ENCODE results near the gene IGFBP4. TPM values are rescaled to one million over a fixed set of nuclear protein-coding genes. Genes with fewer than 3 reads are reported as not detected.
A peak's percentile ranks its signal among the peaks of the same experiment; 100 is the strongest.

IGFBP4 gene
- polyA plus RNA-seq, 2 donors, result 34.1 to 80.6 TPM

DNA sequence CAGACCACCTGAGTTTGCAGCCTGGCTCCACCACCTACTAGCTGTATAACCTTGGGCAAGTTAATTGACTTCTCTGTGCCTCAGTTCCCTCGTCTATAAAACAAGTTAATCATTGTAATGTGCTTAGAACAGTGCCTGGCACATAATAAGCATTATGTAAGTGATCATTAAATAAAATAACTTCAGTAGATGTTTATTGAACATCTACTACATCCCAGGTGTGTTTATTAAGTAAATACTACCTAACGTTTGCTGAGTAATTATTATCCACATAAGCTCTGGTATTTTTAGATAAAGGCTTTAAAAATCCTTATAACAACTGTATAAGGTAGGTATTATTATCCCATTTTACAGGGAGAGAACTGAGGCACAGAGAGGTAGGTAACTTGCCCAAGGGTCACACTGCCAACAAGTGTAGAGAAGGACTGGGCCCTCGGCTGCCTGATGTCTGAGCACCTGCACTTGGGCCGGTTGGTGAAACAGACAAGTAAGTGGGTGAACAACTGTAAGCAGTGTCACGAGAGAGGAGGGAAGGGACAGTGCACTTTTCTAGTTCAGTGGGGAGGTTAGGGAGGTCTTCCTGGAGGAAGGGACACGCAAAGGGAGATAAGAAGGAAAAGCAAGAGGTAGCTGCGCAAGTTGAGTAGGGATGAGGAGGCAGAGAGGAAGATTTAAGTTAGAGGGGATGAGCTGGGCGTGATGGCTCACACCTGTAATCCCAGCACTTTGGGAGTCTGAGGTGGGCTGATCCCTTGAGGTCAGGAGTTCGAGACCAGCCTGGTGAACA is 53.6 kb downstream of the IGFBP4 start:
- H3K27me3 ChIP-seq (ENCODE audit: control insufficient read depth in 1 of 2, insufficient read depth in 2 of 2, low read length in 2 of 2), result no peaks in the 10 kb centered on the region
- H3K4me3 ChIP-seq (ENCODE audit: low read depth in 1 of 2, low read length in 2 of 2), result no peak overlapping the region
- peak overlapping the region; percentile 50 to 83 for H3K27ac ChIP-seq (ENCODE audit: low read depth in 2 of 2, low read length in 1 of 2)
- no peaks in the 10 kb centered on the region for H3K9me3 ChIP-seq (ENCODE audit: control insufficient read depth in 2 of 2, insufficient read depth in 1 of 2, low read depth in 1 of 2, low read length in 1 of 2)
- H3K36me3 ChIP-seq (ENCODE audit: control insufficient read depth in 2 of 2, insufficient read depth in 2 of 2, low read length in 1 of 2), result peaks cover 0 to 8% of the 10 kb centered on the region in 2 donors
- 58 to 62% methylated on average over 9 of the region's 9 CpGs for WGBS, 2 donors
- peaks cover 4 to 18% of the 10 kb centered on the region in 2 donors for H3K4me1 ChIP-seq (ENCODE audit: control insufficient read depth in 2 of 2, insufficient read depth in 2 of 2, low read length in 1 of 2)

DNA sequence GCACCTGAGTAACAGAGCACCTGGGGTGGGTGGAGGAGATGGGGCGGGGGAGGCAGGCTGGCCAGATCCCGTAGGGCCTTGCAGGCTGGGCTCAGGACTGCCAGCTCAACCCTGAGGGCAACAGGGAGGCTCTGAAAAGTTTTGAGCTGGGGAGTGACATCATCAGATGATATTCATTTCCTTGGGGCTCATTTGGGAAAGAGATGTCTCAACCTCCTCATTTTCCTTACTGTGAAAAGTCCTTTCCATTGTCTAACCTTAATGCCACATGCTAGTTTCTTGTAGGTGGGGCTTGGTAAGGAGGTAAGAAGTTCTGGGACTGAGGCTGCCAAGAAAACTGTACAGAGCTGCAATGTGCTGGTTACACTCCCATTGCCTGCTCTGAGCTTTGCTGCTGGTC is 54.4 kb downstream of the IGFBP4 start:
- H3K4me3 ChIP-seq (ENCODE audit: low read depth in 1 of 2, low read length in 2 of 2), result no peak overlapping the region
- no peaks in the 10 kb centered on the region for H3K9me3 ChIP-seq (ENCODE audit: control insufficient read depth in 2 of 2, insufficient read depth in 1 of 2, low read depth in 1 of 2, low read length in 1 of 2)
- H3K27ac ChIP-seq (ENCODE audit: low read depth in 2 of 2, low read length in 1 of 2), result peak overlapping the region; percentile 76 to 83
- no peaks in the 10 kb centered on the region for H3K27me3 ChIP-seq (ENCODE audit: control insufficient read depth in 1 of 2, insufficient read depth in 2 of 2, low read length in 2 of 2)
- WGBS, 2 donors, result 35% methylated on average over 2 of the region's 2 CpGs
- peaks cover 4 to 13% of the 10 kb centered on the region in 2 donors for H3K4me1 ChIP-seq (ENCODE audit: control insufficient read depth in 2 of 2, insufficient read depth in 2 of 2, low read length in 1 of 2)
- peaks cover 0 to 8% of the 10 kb centered on the region in 2 donors for H3K36me3 ChIP-seq (ENCODE audit: control insufficient read depth in 2 of 2, insufficient read depth in 2 of 2, low read length in 1 of 2)

DNA sequence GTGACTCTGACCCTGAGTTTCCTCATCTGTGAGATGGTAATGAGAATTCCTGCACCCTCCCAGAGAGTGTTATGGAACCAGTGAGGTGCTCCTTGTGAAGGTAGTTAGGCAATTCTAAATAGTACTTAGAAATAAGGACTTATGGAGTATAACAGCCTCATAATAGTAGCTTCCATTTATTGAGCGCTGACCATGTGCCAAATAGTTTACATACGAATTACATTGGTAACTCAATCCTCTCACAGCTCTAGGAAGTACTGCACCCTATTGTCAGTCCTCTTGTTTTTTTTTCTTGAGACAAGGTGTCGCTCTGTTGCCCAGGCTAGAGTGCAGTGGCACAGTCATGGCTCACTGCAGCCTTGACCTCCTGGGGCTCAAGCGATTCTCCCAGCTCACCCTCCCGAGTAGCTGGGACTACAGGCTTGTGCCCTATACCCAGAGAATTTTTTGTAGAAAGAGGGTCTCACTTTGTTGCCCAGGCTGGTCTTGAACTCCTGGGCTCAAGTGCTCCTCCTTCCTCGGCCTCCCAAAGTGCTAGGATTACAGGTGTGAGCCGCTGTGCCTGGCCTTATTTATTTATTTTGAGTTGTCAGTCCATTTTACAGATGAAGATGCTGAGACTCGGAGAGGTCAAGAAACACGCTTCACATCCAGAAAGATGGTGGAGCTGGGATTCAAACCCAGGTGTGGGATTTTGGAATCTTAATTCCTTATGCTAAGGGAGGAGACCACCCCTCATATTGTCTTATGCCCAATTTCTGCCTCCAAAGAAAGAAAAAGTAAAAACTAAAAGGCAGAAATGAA is 55.2 kb downstream of the IGFBP4 start:
- H3K36me3 ChIP-seq (ENCODE audit: control insufficient read depth in 2 of 2, insufficient read depth in 2 of 2, low read length in 1 of 2), result peaks cover 0 to 8% of the 10 kb centered on the region in 2 donors
- 43 to 60% methylated on average over 9 of the region's 9 CpGs for WGBS, 2 donors
- no peaks in the 10 kb centered on the region for H3K27me3 ChIP-seq (ENCODE audit: control insufficient read depth in 1 of 2, insufficient read depth in 2 of 2, low read length in 2 of 2)
- peak overlapping the region; percentile 82 to 83 for H3K27ac ChIP-seq (ENCODE audit: low read depth in 2 of 2, low read length in 1 of 2)
- H3K4me1 ChIP-seq (ENCODE audit: control insufficient read depth in 2 of 2, insufficient read depth in 2 of 2, low read length in 1 of 2), result peaks cover 4 to 11% of the 10 kb centered on the region in 2 donors
- H3K4me3 ChIP-seq (ENCODE audit: low read depth in 1 of 2, low read length in 2 of 2), result no peak overlapping the region
- no peaks in the 10 kb centered on the region for H3K9me3 ChIP-seq (ENCODE audit: control insufficient read depth in 2 of 2, insufficient read depth in 1 of 2, low read depth in 1 of 2, low read length in 1 of 2)

DNA sequence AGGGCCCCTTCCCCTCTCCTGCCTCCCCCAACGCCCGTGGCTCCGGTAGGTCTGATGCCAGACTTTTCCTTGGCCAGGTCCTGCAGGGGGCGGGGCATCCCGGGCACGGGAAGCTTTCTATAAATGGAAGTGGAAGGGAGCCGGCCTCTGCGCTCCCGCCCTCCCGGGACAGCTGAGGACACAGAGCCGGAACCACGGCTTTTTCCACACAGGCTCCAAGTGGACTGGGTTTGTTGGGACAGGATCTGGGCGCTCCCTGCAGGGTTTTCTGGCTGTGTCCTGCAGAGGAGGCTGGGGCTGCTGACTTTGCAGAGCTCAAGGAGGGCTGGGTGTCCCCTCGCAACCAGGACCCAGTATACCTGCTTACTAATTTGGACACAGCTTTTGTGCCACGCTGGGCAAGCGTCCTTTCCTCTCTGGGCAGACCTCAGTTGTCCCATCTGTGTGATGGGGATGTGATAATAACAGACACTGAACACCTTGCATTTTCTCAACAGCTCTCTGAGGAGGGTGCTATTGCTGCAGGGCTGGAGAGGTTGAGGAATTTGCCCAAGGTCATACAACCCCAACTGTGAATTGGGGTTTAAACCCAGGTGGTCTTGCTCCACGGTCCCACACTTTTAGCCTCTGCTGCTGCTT is 56.4 kb downstream of the IGFBP4 start:
- peaks cover 4 to 7% of the 10 kb centered on the region in 2 donors for H3K4me1 ChIP-seq (ENCODE audit: control insufficient read depth in 2 of 2, insufficient read depth in 2 of 2, low read length in 1 of 2)
- H3K27me3 ChIP-seq (ENCODE audit: control insufficient read depth in 1 of 2, insufficient read depth in 2 of 2, low read length in 2 of 2), result no peaks in the 10 kb centered on the region
- WGBS, 2 donors, result 13% methylated on average over 16 to 17 of the region's 17 CpGs
- H3K4me3 ChIP-seq (ENCODE audit: low read depth in 1 of 2, low read length in 2 of 2), result peak overlapping the region; percentile 53 to 68
- H3K36me3 ChIP-seq (ENCODE audit: control insufficient read depth in 2 of 2, insufficient read depth in 2 of 2, low read length in 1 of 2), result peaks cover 0 to 8% of the 10 kb centered on the region in 2 donors
- no peaks in the 10 kb centered on the region for H3K9me3 ChIP-seq (ENCODE audit: control insufficient read depth in 2 of 2, insufficient read depth in 1 of 2, low read depth in 1 of 2, low read length in 1 of 2)
- H3K27ac ChIP-seq (ENCODE audit: low read depth in 2 of 2, low read length in 1 of 2), result peak overlapping the region; percentile 77 to 85

DNA sequence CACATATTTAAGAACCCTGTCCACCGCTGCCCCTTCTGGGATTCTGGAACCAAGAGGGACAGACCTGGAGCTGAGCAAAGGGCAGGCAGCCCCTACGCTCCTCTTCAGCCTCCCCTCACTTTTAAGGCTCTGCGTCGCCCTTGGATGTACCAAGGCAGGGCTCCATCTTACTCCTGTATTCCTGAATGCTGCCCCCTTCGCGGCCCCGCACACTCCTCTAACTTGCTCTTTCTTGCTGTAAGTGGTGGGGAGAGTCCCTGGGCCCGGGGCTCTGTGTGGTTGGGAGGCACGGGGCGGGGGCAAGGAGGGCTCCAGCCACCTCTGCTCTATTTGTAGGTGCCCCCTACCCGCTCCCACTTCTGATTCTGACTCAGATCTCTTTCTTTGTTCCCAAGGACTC is 56.9 kb downstream of the IGFBP4 start:
- 58 to 67% methylated on average over 11 of the region's 11 CpGs for WGBS, 2 donors
- peak overlapping the region; percentile 53 to 68 for H3K4me3 ChIP-seq (ENCODE audit: low read depth in 1 of 2, low read length in 2 of 2)
- H3K27me3 ChIP-seq (ENCODE audit: control insufficient read depth in 1 of 2, insufficient read depth in 2 of 2, low read length in 2 of 2), result no peaks in the 10 kb centered on the region
- peaks cover 0 to 8% of the 10 kb centered on the region in 2 donors for H3K36me3 ChIP-seq (ENCODE audit: control insufficient read depth in 2 of 2, insufficient read depth in 2 of 2, low read length in 1 of 2)
- no peaks in the 10 kb centered on the region for H3K9me3 ChIP-seq (ENCODE audit: control insufficient read depth in 2 of 2, insufficient read depth in 1 of 2, low read depth in 1 of 2, low read length in 1 of 2)
- H3K27ac ChIP-seq (ENCODE audit: low read depth in 2 of 2, low read length in 1 of 2), result peak overlapping the region; percentile 77 to 85
- peaks cover 4 to 7% of the 10 kb centered on the region in 2 donors for H3K4me1 ChIP-seq (ENCODE audit: control insufficient read depth in 2 of 2, insufficient read depth in 2 of 2, low read length in 1 of 2)

DNA sequence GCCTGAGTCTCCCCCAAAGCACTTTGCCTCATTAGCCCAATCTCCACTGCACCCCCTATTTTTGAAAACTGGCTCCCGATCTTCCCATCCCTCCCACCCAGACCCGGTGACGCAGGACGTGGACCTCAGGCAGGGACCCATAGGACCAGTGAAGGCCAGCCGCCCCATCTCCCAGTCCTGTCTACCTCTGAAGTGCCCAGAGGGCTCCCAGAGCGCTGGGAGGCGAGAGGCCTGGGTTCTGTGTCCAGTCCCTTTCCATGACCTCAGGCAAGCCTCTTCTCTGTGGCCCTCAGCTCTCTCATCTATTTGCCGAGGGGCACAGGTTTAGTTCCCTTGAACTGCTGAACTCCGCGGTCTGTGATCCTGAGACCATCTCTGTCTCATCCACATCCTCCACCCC is 57.5 kb downstream of the IGFBP4 start:
- Histone ChIP-seq H3K27me3 (ENCODE audit: control insufficient read depth in 1 of 2, insufficient read depth in 2 of 2, low read length in 2 of 2) (no peaks in the 10 kb centered on the region), H3K9me3 (ENCODE audit: control insufficient read depth in 2 of 2, insufficient read depth in 1 of 2, low read depth in 1 of 2, low read length in 1 of 2) (no peaks in the 10 kb centered on the region), H3K27ac (ENCODE audit: low read depth in 2 of 2, low read length in 1 of 2) (peak overlapping the region; percentile 77 to 85), H3K36me3 (ENCODE audit: control insufficient read depth in 2 of 2, insufficient read depth in 2 of 2, low read length in 1 of 2) (peaks cover 0 to 5% of the 10 kb centered on the region in 2 donors), H3K4me1 (ENCODE audit: control insufficient read depth in 2 of 2, insufficient read depth in 2 of 2, low read length in 1 of 2) (peaks cover 4 to 7% of the 10 kb centered on the region in 2 donors), H3K4me3 (ENCODE audit: low read depth in 1 of 2, low read length in 2 of 2) (peak overlapping the region; percentile 53 to 68)
- WGBS, 2 donors, result 53 to 84% methylated on average over 10 of the region's 10 CpGs

DNA sequence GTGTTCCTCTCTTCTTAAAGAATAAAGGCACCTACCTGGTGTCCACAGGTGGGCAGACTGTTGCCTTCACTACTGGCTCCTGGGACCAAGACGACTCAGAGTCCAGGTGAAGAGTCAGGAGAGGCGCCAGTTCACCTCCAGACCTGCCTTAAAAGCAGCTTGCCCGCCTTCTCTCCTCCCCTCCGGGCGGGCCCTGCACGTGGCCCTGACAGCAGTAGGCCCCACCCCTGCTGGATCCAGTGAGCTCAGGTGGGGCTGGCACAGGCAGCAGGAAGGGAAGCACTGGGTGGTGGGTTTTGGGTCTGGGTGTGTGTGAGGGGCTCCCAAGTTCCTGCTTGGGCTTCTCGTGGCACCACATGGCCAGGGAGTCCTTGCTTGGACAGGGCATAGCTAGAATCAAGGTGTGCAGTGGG is 58.3 kb downstream of the IGFBP4 start, which contains the start of gene TNS4:
Gene TNS4 (minus strand): TSS at position 125 of the 413 bp plus-strand sequence. CDS start 5,198 bp downstream, outside the sequence.
- H3K4me1 ChIP-seq (ENCODE audit: control insufficient read depth in 2 of 2, insufficient read depth in 2 of 2, low read length in 1 of 2), result peaks cover 4 to 7% of the 10 kb centered on the region in 2 donors
- H3K27ac ChIP-seq (ENCODE audit: low read depth in 2 of 2, low read length in 1 of 2), result peak within 1 kb of the TSS; percentile 77 to 85

DNA sequence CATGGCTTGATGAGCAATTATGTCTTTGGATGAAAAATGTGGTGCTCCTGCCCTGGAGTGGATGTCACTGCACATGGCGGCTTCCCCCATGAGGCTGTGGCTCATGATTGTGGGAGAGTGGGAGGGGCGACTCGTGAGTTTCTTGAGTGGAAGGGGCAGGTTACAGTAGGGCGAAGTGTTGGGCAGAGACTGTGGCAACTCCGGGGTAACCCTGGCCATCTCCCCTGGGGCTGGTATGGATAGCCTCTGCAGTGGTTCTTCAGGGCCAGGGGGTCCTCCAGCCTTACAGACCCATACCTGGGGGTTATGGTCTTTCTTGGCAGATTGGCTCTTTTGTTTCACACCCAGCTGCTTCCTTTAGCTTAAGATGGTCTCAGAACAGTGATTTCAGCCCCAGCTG is 59.5 kb downstream of the IGFBP4 start:
- no peak overlapping the region for H3K27ac ChIP-seq (ENCODE audit: low read depth in 2 of 2, low read length in 1 of 2)
- 95 to 97% methylated on average over 5 of the region's 5 CpGs for WGBS, 2 donors

More for the DNA sequence above, 58.3 kb downstream of the IGFBP4 start, which contains the start of gene TNS4:
- H3K9me3 ChIP-seq (ENCODE audit: control insufficient read depth in 2 of 2, insufficient read depth in 1 of 2, low read depth in 1 of 2, low read length in 1 of 2), result no peaks in the 10 kb centered on the region
- H3K36me3 ChIP-seq (ENCODE audit: control insufficient read depth in 2 of 2, insufficient read depth in 2 of 2, low read length in 1 of 2), result no peaks in the 10 kb centered on the region
- H3K4me3 ChIP-seq (ENCODE audit: low read depth in 1 of 2, low read length in 2 of 2), result peak within 1 kb of the TSS; percentile 53 to 68
- no peaks in the 10 kb centered on the region for H3K27me3 ChIP-seq (ENCODE audit: control insufficient read depth in 1 of 2, insufficient read depth in 2 of 2, low read length in 2 of 2)
- 52 to 67% methylated on average over 7 of the region's 7 CpGs for WGBS, 2 donors

DNA sequence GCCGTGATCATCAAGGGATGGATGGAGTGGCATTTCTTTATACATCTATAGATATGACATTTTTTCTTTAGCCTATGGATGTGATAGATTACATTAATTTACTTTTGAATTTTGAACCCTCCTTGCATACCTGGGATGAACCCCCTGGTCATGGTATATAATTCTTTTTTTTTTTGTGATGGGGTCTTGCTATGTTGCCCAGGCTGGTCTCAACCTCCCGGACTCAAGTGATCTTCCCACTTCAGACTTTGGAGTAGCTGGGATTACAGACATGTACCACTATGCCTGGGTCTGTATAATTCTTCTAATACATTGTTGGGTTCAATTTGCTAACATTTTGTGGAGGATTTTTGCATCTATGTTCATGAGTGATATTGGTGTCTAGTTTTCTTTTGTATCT is 59.9 kb downstream of the IGFBP4 start:
- no peaks in the 10 kb centered on the region for H3K36me3 ChIP-seq (ENCODE audit: control insufficient read depth in 2 of 2, insufficient read depth in 2 of 2, low read length in 1 of 2)
- H3K27ac ChIP-seq (ENCODE audit: low read depth in 2 of 2, low read length in 1 of 2), result no peak overlapping the region
- no peak overlapping the region for H3K4me3 ChIP-seq (ENCODE audit: low read depth in 1 of 2, low read length in 2 of 2)
- no peaks in the 10 kb centered on the region for H3K9me3 ChIP-seq (ENCODE audit: control insufficient read depth in 2 of 2, insufficient read depth in 1 of 2, low read depth in 1 of 2, low read length in 1 of 2)
- no peaks in the 10 kb centered on the region for H3K27me3 ChIP-seq (ENCODE audit: control insufficient read depth in 1 of 2, insufficient read depth in 2 of 2, low read length in 2 of 2)
- peaks cover 4 to 7% of the 10 kb centered on the region in 2 donors for H3K4me1 ChIP-seq (ENCODE audit: control insufficient read depth in 2 of 2, insufficient read depth in 2 of 2, low read length in 1 of 2)
- WGBS, 2 donors, result 93 to 100% methylated on average over 2 of the region's 2 CpGs

More for the DNA sequence above, 59.5 kb downstream of the IGFBP4 start:
- Histone ChIP-seq H3K4me1 (ENCODE audit: control insufficient read depth in 2 of 2, insufficient read depth in 2 of 2, low read length in 1 of 2) (peaks cover 4 to 7% of the 10 kb centered on the region in 2 donors), H3K27me3 (ENCODE audit: control insufficient read depth in 1 of 2, insufficient read depth in 2 of 2, low read length in 2 of 2) (no peaks in the 10 kb centered on the region), H3K36me3 (ENCODE audit: control insufficient read depth in 2 of 2, insufficient read depth in 2 of 2, low read length in 1 of 2) (no peaks in the 10 kb centered on the region), H3K4me3 (ENCODE audit: low read depth in 1 of 2, low read length in 2 of 2) (no peak overlapping the region), H3K9me3 (ENCODE audit: control insufficient read depth in 2 of 2, insufficient read depth in 1 of 2, low read depth in 1 of 2, low read length in 1 of 2) (no peaks in the 10 kb centered on the region)
